ENCODE measurements around the gene RBMS3.
"Not testable (repeated sequence)": the region's sequence is repeated elsewhere in the genome, so short reads cannot be mapped to it uniquely, and the experiment has no call there.

The RBMS3 gene

GRCh38 chr3:29339016-29339833 is 58.4 kb downstream of the RBMS3 start:
- peak; percentile 81 for DNase-seq (ENCODE audit: low read depth)

GRCh38 chr3:29344154-29344553 is 63.3 kb downstream of the RBMS3 start:
- DNase-seq (ENCODE audit: low read depth), result no peak

GRCh38 chr3:29344935-29345334 is 64.1 kb downstream of the RBMS3 start:
- no peak for DNase-seq (ENCODE audit: low read depth)

GRCh38 chr3:29345516-29346300 is 64.8 kb downstream of the RBMS3 start:
- DNase-seq (ENCODE audit: low read depth), result no peak

- peak; percentile 41 for DNase-seq (ENCODE audit: low read depth)
Observed at GRCh38 chr3:29346828-29347227, 66.0 kb downstream of the RBMS3 start.

- no peak for DNase-seq (ENCODE audit: low read depth)
Observed at GRCh38 chr3:29347412-29347811, 66.5 kb downstream of the RBMS3 start.

- no peak for DNase-seq (ENCODE audit: low read depth)
Observed at GRCh38 chr3:29348316-29348715, 67.4 kb downstream of the RBMS3 start.

GRCh38 chr3:29349049-29349448 is 68.2 kb downstream of the RBMS3 start:
- no peak for DNase-seq (ENCODE audit: low read depth)

- DNase-seq (ENCODE audit: low read depth), result no peak
Observed at GRCh38 chr3:29353807-29354206, 72.9 kb downstream of the RBMS3 start.

- DNase-seq (ENCODE audit: low read depth), result no peak
Observed at GRCh38 chr3:29354894-29355293, 74.0 kb downstream of the RBMS3 start.

GRCh38 chr3:29356062-29356461 is 75.2 kb downstream of the RBMS3 start:
- DNase-seq (ENCODE audit: low read depth), result no peak

- DNase-seq (ENCODE audit: low read depth), result not testable (repeated sequence)
Observed at GRCh38 chr3:29360289-29360688, 79.4 kb downstream of the RBMS3 start.

GRCh38 chr3:29363110-29363509 is 82.2 kb downstream of the RBMS3 start:
- DNase-seq (ENCODE audit: low read depth), result no peak

GRCh38 chr3:29370021-29370420 is 89.2 kb downstream of the RBMS3 start:
- no peak for DNase-seq (ENCODE audit: low read depth)

GRCh38 chr3:29370476-29371420 is 89.9 kb downstream of the RBMS3 start:
- peak; percentile 56 for DNase-seq (ENCODE audit: low read depth)

- peak; percentile 82 for DNase-seq (ENCODE audit: low read depth)
Observed at GRCh38 chr3:29373131-29373680, 92.3 kb downstream of the RBMS3 start.

GRCh38 chr3:29374226-29374625 is 93.4 kb downstream of the RBMS3 start:
- DNase-seq (ENCODE audit: low read depth), result peak; percentile 24

- DNase-seq (ENCODE audit: low read depth), result no peak
Observed at GRCh38 chr3:29379097-29379496, 98.2 kb downstream of the RBMS3 start.

GRCh38 chr3:29381595-29381994 is 100.7 kb downstream of the RBMS3 start:
- DNase-seq (ENCODE audit: low read depth), result peak; percentile 38

- DNase-seq (ENCODE audit: low read depth), result no peak
Observed at GRCh38 chr3:29382409-29382808, 101.5 kb downstream of the RBMS3 start.

- DNase-seq (ENCODE audit: low read depth), result no peak
Observed at GRCh38 chr3:29382845-29383244, 102.0 kb downstream of the RBMS3 start.

- DNase-seq (ENCODE audit: low read depth), result peak; percentile 85
Observed at GRCh38 chr3:29384640-29385039, 103.8 kb downstream of the RBMS3 start.

Data from amniotic epithelial cell (primary cell).